ENCODE data around the gene INSIG1.

The INSIG1 gene

GRCh38 chr7:155327590-155328320 is 30.1 kb downstream of the INSIG1 start:
- no peak for DNase-seq (ENCODE audit: low spot score)

DNA sequence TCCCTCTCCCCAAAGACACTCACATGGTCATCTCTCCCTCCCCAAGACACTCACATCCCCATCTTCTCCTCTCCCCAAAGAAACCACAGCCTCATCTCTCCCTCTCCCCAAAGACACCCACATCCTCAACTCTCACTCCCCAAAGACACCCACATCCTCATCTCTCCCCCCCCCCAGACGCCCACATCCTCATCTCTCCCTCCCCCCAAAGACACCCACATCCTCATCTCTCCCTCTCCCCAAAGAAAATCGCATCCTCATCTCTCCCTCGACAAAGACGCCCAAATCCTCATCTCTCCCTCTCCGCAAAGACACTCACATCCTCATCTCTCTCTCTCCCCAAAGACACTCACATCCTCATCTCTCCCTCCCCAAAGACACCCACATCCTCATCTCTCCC is 31.5 kb downstream of the INSIG1 start:
- DNase-seq (ENCODE audit: low spot score): no peak

GRCh38 chr7:155331396-155331795 is 33.7 kb downstream of the INSIG1 start:
- no peak for DNase-seq (ENCODE audit: low spot score)

- no peak for DNase-seq (ENCODE audit: low spot score)
These were observed 35.9 kb downstream of the INSIG1 start for GRCh38 chr7:155333346-155334234.

- DNase-seq (ENCODE audit: low spot score): peak; percentile 59
These were observed 39.3 kb downstream of the INSIG1 start for GRCh38 chr7:155336812-155337602.

DNA sequence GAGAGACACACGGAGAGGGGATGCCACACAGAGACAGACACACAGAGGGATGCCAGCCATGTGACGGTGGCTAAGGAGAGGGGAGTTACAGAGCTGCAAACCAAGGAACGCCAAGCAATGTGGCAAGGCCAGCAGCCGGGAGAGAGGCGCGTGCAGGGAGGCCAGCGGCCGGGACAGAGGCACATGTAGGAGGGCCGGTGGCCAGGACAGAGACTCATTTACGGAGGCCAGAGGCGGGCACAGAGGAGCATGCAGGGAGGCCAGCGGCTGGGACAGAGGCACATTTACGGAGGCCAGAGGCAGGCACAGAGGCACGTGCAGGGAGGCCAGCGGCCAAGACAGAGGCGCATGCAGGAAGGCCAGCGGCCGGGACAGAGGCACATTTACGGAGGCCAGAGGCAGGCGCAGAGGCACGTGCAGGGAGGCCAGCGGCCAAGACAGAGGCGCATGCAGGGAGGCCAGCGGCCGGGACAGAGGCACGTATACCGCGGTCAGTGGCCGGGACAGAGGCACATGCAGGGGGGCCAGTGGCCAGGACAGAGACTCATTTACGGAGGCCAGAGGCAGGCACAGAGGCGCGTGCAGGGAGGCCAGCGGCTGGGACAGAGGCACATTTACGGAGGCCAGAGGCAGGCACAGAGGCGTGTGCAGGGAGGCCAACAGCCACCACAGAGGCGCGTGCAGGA is 40.4 kb downstream of the INSIG1 start:
- no peak for DNase-seq (ENCODE audit: low spot score)

DNA sequence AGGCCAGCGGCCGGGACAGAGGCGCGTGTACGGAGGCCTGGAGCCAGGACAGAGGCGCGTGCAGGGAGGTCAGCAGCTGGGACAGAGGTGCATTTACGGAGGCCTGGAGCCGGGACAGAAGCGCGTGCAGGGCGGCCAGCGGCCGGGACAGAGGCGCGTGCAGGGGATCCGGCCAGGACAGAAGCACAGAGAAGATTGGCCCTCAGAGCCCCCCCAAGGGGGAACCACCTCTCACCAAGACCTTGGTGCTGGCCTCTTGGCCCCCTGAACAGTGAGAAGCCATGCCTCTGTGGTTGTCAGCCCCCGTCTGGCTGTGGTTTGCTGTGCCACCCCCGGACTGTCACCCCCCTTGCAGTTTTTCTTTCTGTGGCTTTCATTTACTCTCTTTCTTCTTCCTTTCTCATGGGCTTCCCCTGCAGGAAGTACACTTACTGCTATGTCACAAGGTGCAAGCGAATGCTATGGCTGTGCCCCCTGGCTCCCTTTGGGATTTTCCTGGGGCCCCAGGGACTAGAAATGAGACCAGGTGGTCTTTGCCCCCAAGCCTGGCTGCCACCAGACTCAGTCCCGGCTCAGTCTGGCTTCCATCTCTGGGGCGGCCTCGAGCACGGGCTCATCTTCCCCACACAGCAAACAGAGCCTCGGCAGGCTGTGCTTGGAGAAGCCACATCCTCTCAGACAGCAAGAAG is 41.1 kb downstream of the INSIG1 start:
- no peak for DNase-seq (ENCODE audit: low spot score)

GRCh38 chr7:155339474-155339873 is 41.8 kb downstream of the INSIG1 start:
- DNase-seq (ENCODE audit: low spot score): no peak

DNA sequence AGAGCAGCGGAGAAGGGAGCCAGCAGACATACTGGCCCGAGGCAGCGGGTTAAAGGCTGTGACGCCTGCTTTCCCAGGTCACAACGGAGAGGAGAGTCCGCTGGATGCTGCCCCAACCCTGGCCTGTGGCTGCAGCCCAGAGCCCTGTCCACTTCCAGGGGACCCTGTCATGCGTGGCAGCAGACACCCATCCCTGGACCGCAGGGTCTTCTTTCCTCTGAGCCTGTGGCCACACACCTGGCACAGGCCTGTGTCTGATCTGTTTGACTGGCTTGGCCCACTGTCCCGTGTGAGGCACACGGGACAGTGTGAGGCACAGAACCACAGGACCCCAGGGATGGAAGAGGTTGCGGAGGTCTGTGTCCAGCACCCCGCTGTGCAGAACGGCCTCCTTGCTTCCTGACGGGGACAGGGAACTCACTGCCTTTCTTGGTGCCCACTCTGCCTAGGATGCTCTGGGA is 42.4 kb downstream of the INSIG1 start:
- no peak for DNase-seq (ENCODE audit: low spot score)

DNA sequence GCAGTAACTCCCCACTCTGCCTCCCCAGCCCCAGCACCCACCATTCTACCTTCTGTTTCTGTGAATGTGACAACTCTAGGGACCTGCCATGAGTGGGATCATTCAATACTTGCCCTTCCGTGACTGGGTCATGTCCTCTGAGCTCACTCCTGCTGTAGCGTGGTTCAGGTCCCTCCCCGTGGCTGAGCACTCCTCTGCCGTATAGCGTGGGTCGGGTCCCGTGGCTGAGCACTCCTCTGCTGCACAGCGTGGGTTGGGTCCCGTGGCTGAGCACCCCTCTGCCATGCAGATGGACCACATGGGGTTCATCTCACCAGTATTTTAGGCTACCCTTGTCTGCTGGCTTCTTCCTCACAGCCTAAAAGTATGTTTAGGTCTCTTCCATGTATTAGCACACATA is 43.0 kb downstream of the INSIG1 start:
- no peak for DNase-seq (ENCODE audit: low spot score)

- DNase-seq (ENCODE audit: low spot score): no peak
These were observed 43.8 kb downstream of the INSIG1 start for GRCh38 chr7:155341463-155341983.

GRCh38 chr7:155342313-155342712 is 44.6 kb downstream of the INSIG1 start:
- no peak for DNase-seq (ENCODE audit: low spot score)

DNA sequence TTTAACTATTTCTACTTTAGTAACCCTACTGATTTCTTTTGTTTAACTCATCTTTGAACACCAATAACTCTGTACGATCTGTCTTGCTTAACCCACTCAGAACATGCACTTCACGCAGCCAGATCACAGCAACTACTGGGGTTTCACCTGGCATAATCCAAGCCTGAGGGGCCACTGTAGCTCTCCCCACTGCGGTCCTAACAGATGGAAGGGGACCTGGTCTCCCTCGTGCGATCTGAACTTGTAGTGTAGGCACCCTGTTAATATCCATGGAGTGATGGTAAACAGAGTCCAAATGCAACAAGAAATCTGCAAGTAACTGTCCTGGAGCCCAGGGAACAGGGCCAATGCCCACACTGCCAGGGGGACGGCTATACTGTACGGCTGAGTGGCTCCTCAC is 45.5 kb downstream of the INSIG1 start:
- no peak for DNase-seq (ENCODE audit: low spot score)

DNA sequence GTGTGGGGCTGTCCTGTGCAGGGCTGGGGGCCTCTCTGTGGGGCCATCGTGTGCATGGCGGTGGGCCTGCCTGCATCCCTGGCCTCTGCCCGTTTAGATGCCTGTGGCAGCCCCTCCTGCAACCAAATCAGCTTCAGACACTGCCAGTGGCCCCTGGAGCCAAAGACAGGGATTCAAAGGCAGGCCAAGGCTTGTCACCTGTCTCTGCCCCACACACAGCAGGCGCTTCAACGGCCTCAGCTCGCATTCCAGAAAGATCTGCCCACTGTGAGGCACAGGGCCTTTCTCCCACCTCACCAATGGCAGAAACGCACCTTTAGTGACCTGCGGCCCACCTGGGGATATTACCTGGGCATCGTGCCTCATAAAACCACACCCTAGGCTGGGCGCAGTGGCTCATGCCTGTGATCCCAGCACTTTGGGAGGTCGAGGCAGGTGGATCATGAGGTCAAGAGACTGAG is 46.0 kb downstream of the INSIG1 start:
- no peak for DNase-seq (ENCODE audit: low spot score)

DNA sequence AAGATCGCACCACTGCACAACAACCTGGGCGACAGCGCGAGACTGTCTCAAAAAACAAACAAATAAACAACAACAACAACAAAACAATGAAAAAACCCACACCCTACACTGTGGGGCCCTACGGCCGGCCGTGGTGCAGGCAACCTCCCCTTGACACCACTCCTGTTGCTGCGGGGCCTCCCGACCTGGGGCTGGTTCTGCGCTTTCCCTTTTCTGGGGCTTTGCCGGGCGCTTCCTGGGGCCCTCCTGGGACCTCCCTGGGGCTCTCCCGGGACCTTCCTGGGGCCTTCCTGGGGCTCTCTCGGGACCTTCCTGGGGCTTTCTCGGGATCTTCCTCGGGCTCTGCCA is 46.6 kb downstream of the INSIG1 start:
- no peak for DNase-seq (ENCODE audit: low spot score)

- peak; percentile 79 for DNase-seq (ENCODE audit: low spot score)
These were observed 47.1 kb downstream of the INSIG1 start for GRCh38 chr7:155344618-155345433.

DNA sequence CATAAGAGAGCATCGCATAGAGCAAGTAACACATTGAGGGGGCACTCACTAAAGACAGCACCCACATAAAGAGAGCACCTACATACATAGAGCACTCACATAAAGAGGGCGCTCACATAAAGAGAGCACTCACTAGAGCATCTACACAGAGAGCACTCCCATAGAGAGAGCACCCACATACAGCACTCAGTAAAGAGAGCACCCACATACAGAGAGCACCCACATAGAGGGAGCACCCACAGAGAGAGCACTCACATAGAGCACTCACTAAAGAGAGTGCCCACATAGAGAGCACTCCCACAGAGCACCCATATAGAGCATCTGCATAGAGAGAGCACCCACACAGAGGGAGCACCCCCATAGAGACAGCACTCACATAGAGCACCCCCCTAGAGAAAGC is 47.8 kb downstream of the INSIG1 start:
- no peak for DNase-seq (ENCODE audit: low spot score)

DNA sequence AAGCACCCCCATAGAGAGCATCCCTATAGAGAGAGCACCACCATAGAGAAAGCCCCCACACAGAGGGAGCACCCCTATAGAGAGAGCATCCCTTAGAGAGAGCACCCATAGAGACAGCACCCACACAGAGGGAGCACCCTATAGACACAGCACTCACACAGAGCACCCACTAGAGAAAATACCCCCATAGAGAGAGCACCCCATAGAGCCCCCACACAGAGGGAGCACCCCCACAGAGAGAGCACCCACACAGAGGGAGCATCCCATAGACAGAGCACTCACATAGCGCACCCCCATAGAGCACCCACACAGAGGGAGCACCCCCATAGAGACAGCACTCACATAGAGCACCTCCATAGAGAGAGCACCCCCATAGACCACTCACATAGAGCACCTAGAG is 48.6 kb downstream of the INSIG1 start:
- DNase-seq (ENCODE audit: low spot score): no peak

GRCh38 chr7:155348806-155349205 is 51.1 kb downstream of the INSIG1 start:
- DNase-seq (ENCODE audit: low spot score): no peak

Measured in cerebellar cortex (tissue), 1 donor.